GM21367 (cell line): ENCODE data around the gene TMEM191B.
"Not testable (repeated sequence)": the region's sequence is repeated elsewhere in the genome, so short reads cannot be mapped to it uniquely, and the experiment has no call there.

Source experiments
- ATAC-seq: cut with Tn5 transposase; IDR thresholded peaks from one replicate; pipeline ENCODE4 v1.9.1; 2021; ENCODE audit not compliant: unreplicated experiment

Gene TMEM191B

GRCh38 chr22:18527752-18528596 is at the start of gene TMEM191B:
TMEM191B (plus strand) TSS chr22:18527802; CDS start chr22:18527981, 179 bp downstream.
- peak; percentile 6 for ATAC-seq

GRCh38 chr22:18496227-18496626 is 31.4 kb upstream of the TMEM191B start:
- ATAC-seq, result not testable (repeated sequence)

GRCh38 chr22:18511327-18511726 is 16.3 kb upstream of the TMEM191B start:
- ATAC-seq, result not testable (repeated sequence)

- ATAC-seq, result not testable (repeated sequence)
Observed at GRCh38 chr22:18512378-18512777, 15.2 kb upstream of the TMEM191B start.

- ATAC-seq, result not testable (repeated sequence)
Observed at GRCh38 chr22:18513454-18513853, 14.1 kb upstream of the TMEM191B start.

GRCh38 chr22:18518061-18518460 is 9.5 kb upstream of the TMEM191B start, which contains the start of gene GGTLC3:
GGTLC3 (minus strand) TSS chr22:18518161; CDS start chr22:18517897, 264 bp downstream.
- ATAC-seq, result not testable (repeated sequence)

- not testable (repeated sequence) for ATAC-seq
Observed at GRCh38 chr22:18522762-18523161, 4.8 kb upstream of the TMEM191B start.

- not testable (repeated sequence) for ATAC-seq
Observed at GRCh38 chr22:18523328-18523727, 4.3 kb upstream of the TMEM191B start.

- peak; percentile 55 for ATAC-seq
Observed at GRCh38 chr22:18528597-18529415, 1.2 kb downstream of the TMEM191B start.

- peak; percentile 6 for ATAC-seq
Observed at GRCh38 chr22:18529416-18530145, 2.0 kb downstream of the TMEM191B start.

- ATAC-seq, result not testable (repeated sequence)
Observed at GRCh38 chr22:18533633-18534032, 6.0 kb downstream of the TMEM191B start.

- not testable (repeated sequence) for ATAC-seq
Observed at GRCh38 chr22:18534315-18534714, 6.7 kb downstream of the TMEM191B start.

- not testable (repeated sequence) for ATAC-seq
Observed at GRCh38 chr22:18539994-18540393, 12.4 kb downstream of the TMEM191B start.

- ATAC-seq, result not testable (repeated sequence)
Observed at GRCh38 chr22:18543400-18543799, 15.8 kb downstream of the TMEM191B start.

- not testable (repeated sequence) for ATAC-seq
Observed at GRCh38 chr22:18544615-18545014, 17.0 kb downstream of the TMEM191B start.

GRCh38 chr22:18549458-18550179 is 22.0 kb downstream of the TMEM191B start:
- ATAC-seq, result not testable (repeated sequence)

- ATAC-seq, result not testable (repeated sequence)
Observed at GRCh38 chr22:18551046-18551445, 23.4 kb downstream of the TMEM191B start.

GRCh38 chr22:18552839-18553597 is 25.4 kb downstream of the TMEM191B start:
- not testable (repeated sequence) for ATAC-seq
